H9 (cell line): ENCODE results near the gene ALLC. TPM values are rescaled to one million over a fixed set of nuclear protein-coding genes. Genes with fewer than 3 reads are reported as not detected.

Experiments used
- DNase-seq: peaks from one replicate; pipeline ENCODE4 v3.0.0-alpha.2; 2017
- H2AFZ ChIP-seq: one replicate; pipeline ENCODE4 v1.6.1; 2013; ENCODE audit warnings: mild to moderate bottlenecking, low read length, control low read depth, moderate library complexity
- H2AK5ac ChIP-seq: 2 replicates; pipeline ENCODE4 v1.6.1; 2013; ENCODE audit warnings: low read length, control low read depth, mixed read lengths; ENCODE audit not compliant: insufficient read length
- H2BK120ac ChIP-seq: one replicate; pipeline ENCODE4 v1.6.1; 2013; ENCODE audit warnings: low read depth, mild to moderate bottlenecking, low read length, control low read depth, inconsistent platforms; ENCODE audit not compliant: poor library complexity, severe bottlenecking
- H2BK12ac ChIP-seq: 2 replicates; pipeline ENCODE4 v1.6.1; 2013; ENCODE audit warnings: low read length, control low read depth, mixed read lengths, low read depth; ENCODE audit not compliant: insufficient read length
- H2BK15ac ChIP-seq: 2 replicates; pipeline ENCODE4 v1.6.1; 2013; ENCODE audit warnings: low read depth, low read length, control low read depth
- H2BK20ac ChIP-seq: one replicate; pipeline ENCODE4 v1.6.1; 2013; ENCODE audit warnings: low read depth, mild to moderate bottlenecking, low read length, control low read depth, inconsistent platforms; ENCODE audit not compliant: poor library complexity, severe bottlenecking
- H2BK5ac ChIP-seq: 2 replicates; pipeline ENCODE4 v1.6.1; 2013; ENCODE audit warnings: low read length, control low read depth, mixed read lengths; ENCODE audit not compliant: insufficient read length
- H3K14ac ChIP-seq: 2 replicates; pipeline ENCODE4 v1.6.1; 2013; ENCODE audit warnings: low read length, control low read depth; ENCODE audit not compliant: insufficient read depth
- H3K18ac ChIP-seq: 2 replicates; pipeline ENCODE4 v1.6.1; 2013; ENCODE audit warnings: low read depth, mild to moderate bottlenecking, mixed read lengths, low read length, control low read depth; ENCODE audit not compliant: insufficient read length
- H3K23ac ChIP-seq: 2 replicates; pipeline ENCODE4 v1.6.1; 2013; ENCODE audit warnings: low read length, control low read depth, mixed read lengths, low read depth; ENCODE audit not compliant: insufficient read length
- H3K23me2 ChIP-seq: 2 replicates; pipeline ENCODE4 v1.6.1; 2013; ENCODE audit warnings: low read depth, mild to moderate bottlenecking, mixed read lengths, low read length, control low read depth; ENCODE audit not compliant: insufficient read length, poor library complexity, severe bottlenecking
- H3K27ac ChIP-seq: 2 replicates; pipeline ENCODE4 v1.5.1; 2013; ENCODE audit warnings: low read length, control low read depth, mixed read lengths, low read depth; ENCODE audit not compliant: insufficient read length
- H3K27me3 ChIP-seq: 2 replicates; pipeline ENCODE4 v1.6.1; 2013; ENCODE audit warnings: low read length, control low read depth, inconsistent platforms; ENCODE audit not compliant: insufficient read depth
- H3K4ac ChIP-seq: 2 replicates; pipeline ENCODE4 v1.6.1; 2013; ENCODE audit warnings: low read depth, mild to moderate bottlenecking, control low read depth, inconsistent platforms, low read length, moderate library complexity
- H3K4me1 ChIP-seq: 2 replicates; pipeline ENCODE4 v1.6.1; 2013; ENCODE audit warnings: low read length, control low read depth, inconsistent platforms; ENCODE audit not compliant: insufficient read depth
- H3K4me2 ChIP-seq: 2 replicates; pipeline ENCODE4 v1.6.1; 2013; ENCODE audit warnings: low read length, control low read depth, mixed read lengths; ENCODE audit not compliant: insufficient read length, insufficient read depth
- H3K56ac ChIP-seq: 2 replicates; pipeline ENCODE4 v1.6.1; 2013; ENCODE audit warnings: low read depth, mild to moderate bottlenecking, mixed read lengths, low read length, control low read depth; ENCODE audit not compliant: insufficient read length
- H3K79me1 ChIP-seq: 2 replicates; pipeline ENCODE4 v1.6.1; 2013; ENCODE audit warnings: low read depth, mild to moderate bottlenecking, moderate library complexity, low read length, control low read depth, inconsistent platforms; ENCODE audit not compliant: insufficient read depth, poor library complexity, severe bottlenecking
- H3K79me2 ChIP-seq: 2 replicates; pipeline ENCODE4 v1.6.1; 2013; ENCODE audit warnings: low read length, control low read depth, inconsistent platforms; ENCODE audit not compliant: insufficient read depth
- H3K9ac ChIP-seq: 2 replicates; pipeline ENCODE4 v1.6.1; 2013; ENCODE audit warnings: low read length, control low read depth, mixed read lengths; ENCODE audit not compliant: insufficient read length; ENCODE audit errors: extremely low read depth
- H3K9me3 ChIP-seq: one replicate; pipeline ENCODE4 v1.6.1; 2013; ENCODE audit warnings: low read depth, low read length, inconsistent platforms; ENCODE audit not compliant: control insufficient read depth
- H3T11ph ChIP-seq: one replicate; pipeline ENCODE4 v1.6.1; 2013; ENCODE audit warnings: mild to moderate bottlenecking, low read length, control low read depth, inconsistent platforms
- H4K20me1 ChIP-seq: one replicate; pipeline ENCODE4 v1.6.1; 2013; ENCODE audit not compliant: control insufficient read depth, insufficient read length, insufficient read depth
- H4K5ac ChIP-seq: 2 replicates; pipeline ENCODE4 v1.6.1; 2013; ENCODE audit warnings: low read depth, mild to moderate bottlenecking, mixed read lengths, low read length, control low read depth; ENCODE audit not compliant: insufficient read length
- H4K8ac ChIP-seq: replicated peaks from 2 replicates; pipeline ENCODE4 v1.6.1; 2013; ENCODE audit warnings: low read length, control low read depth, mixed read lengths, low read depth; ENCODE audit not compliant: insufficient read length
- H4K91ac ChIP-seq: 2 replicates; pipeline ENCODE4 v1.6.1; 2013; ENCODE audit warnings: low read depth, mild to moderate bottlenecking, moderate library complexity, mixed read lengths, low read length, control low read depth; ENCODE audit not compliant: insufficient read length
- H3K27ac Mint-ChIP-seq, 3 experiments: 2 replicates in 2 of 3; 3 replicates in 1 of 3; pipeline ENCODE4 v1.8.0; 2020 to 2021; ENCODE audit warnings: mixed read lengths in 3 of 3, mild to moderate bottlenecking in 1 of 3, moderate library complexity in 1 of 3
- H3K27me3 Mint-ChIP-seq: 2 replicates; pipeline ENCODE4 v1.8.0; 2021; ENCODE audit warnings: low read depth, mild to moderate bottlenecking, moderate library complexity, mixed read lengths
- H3K36me3 Mint-ChIP-seq, 3 experiments: 2 replicates in 2 of 3; 3 replicates in 1 of 3; pipeline ENCODE4 v1.8.0; 2020 to 2021; ENCODE audit warnings: low read depth in 3 of 3, mixed read lengths in 3 of 3; ENCODE audit not compliant: insufficient read depth in 1 of 3
- H3K4me1 Mint-ChIP-seq, 2 experiments: 2 replicates each; pipeline ENCODE4 v1.8.0; 2020; ENCODE audit warnings: mixed read lengths in 2 of 2
- H3K4me3 Mint-ChIP-seq, 2 experiments: 2 replicates in 1 of 2; 3 replicates in 1 of 2; pipeline ENCODE4 v1.8.0; 2020 to 2021; ENCODE audit warnings: mild to moderate bottlenecking in 2 of 2, mixed read lengths in 2 of 2, moderate library complexity in 1 of 2
- H3K9me3 Mint-ChIP-seq, 2 experiments: 2 replicates in 1 of 2; 3 replicates in 1 of 2; pipeline ENCODE4 v1.8.0; 2020; ENCODE audit warnings: mild to moderate bottlenecking in 2 of 2, mixed read lengths in 2 of 2, moderate library complexity in 1 of 2
- CTCF ChIP-seq: fragments of 200-600 bp; sonication (generic); conservative IDR thresholded peaks from 3 replicates; pipeline ENCODE4 v1.8.0; 2021; ENCODE audit warnings: antibody characterized with exemption, mild to moderate bottlenecking
- WGBS: extraction: QIAGEN DNeasy Blood & Tissue Kit; methylation state at CpG from one replicate; pipeline ENCODE4 v1.1.7; 2013; ENCODE audit warnings: missing lambda C conversion rate, low lambda C conversion rate, mixed read lengths; ENCODE audit not compliant: insufficient read length; ENCODE audit errors: extremely low coverage; 5-methylcytosine and 5-hydroxymethylcytosine counted together
- total RNA-seq: library from RNA; stranded (reverse); gene quantifications from 2 replicates; pipeline ENCODE4 v1.2.1, GENCODE V29; 2021

The ALLC gene
- total RNA-seq, 1 experiment from 2014 or later: not detected

GRCh38 chr2:3745920-3746319 lies 87.9 kb downstream of the ALLC start:
- H3T11ph ChIP-seq: no peak overlapping the region
- H3K9me3 ChIP-seq: no peaks in the 10 kb centered on the region
- no peak overlapping the region for H3K56ac ChIP-seq
- no peaks in the 10 kb centered on the region for H3K79me1 ChIP-seq
- H4K8ac ChIP-seq: no peak overlapping the region
- no peak overlapping the region for H2BK20ac ChIP-seq
- no peaks in the 10 kb centered on the region for H3K27me3 ChIP-seq
- H2BK15ac ChIP-seq: no peak overlapping the region
- no peak overlapping the region for H2BK12ac ChIP-seq
- Mint-ChIP-seq H3K4me1 (no peaks in the 10 kb centered on the region; a peak in 1 of 4 replicates), H3K4me3 (no peak overlapping the region), H3K27ac (peak overlapping the region in 1 of 3 experiments; percentile 66; a peak in 1 of 7 replicates), H3K36me3 (no peaks in the 10 kb centered on the region; a peak in 1 of 7 replicates), H3K9me3 (no peaks in the 10 kb centered on the region), H3K27me3 (peaks cover 12% of the 10 kb centered on the region)
- H3K14ac ChIP-seq: no peak overlapping the region
- H3K4me2 ChIP-seq: no peak overlapping the region
- H2BK120ac ChIP-seq: no peak overlapping the region
- H2AK5ac ChIP-seq: no peak overlapping the region
- H3K23me2 ChIP-seq: no peaks in the 10 kb centered on the region
- H3K23ac ChIP-seq: no peak overlapping the region
- no peak overlapping the region for H3K18ac ChIP-seq
- no peaks in the 10 kb centered on the region for H4K20me1 ChIP-seq
- no peak overlapping the region for H2BK5ac ChIP-seq
- H3K4me1 ChIP-seq: no peaks in the 10 kb centered on the region
- H3K9ac ChIP-seq: no peak overlapping the region
- no peak overlapping the region for H2AFZ ChIP-seq
- no peaks in the 10 kb centered on the region for H3K79me2 ChIP-seq
- H3K27ac ChIP-seq: no peak overlapping the region
- DNase-seq: no peak
- H4K5ac ChIP-seq: no peak overlapping the region
- H3K4ac ChIP-seq: no peak overlapping the region
- H4K91ac ChIP-seq: no peak overlapping the region
- no CpG with 5 or more reads among the region's 12 CpGs for WGBS
- TF ChIP-seq CTCF: no peak
